IMR-90 (cell line): ENCODE measurements around the gene CLEC2A.

Source experiments
- CEBPB ChIP-seq: IDR thresholded peaks from 2 replicates; pipeline ENCODE4 v1.6.1; 2012; ENCODE audit warnings: low read depth, low read length, improper control_type of control experiment
- CHD1 ChIP-seq: IDR thresholded peaks from 2 replicates; pipeline ENCODE4 v1.6.1; 2012; ENCODE audit warnings: low read depth, low read length, improper control_type of control experiment
- CTCF ChIP-seq: conservative IDR thresholded peaks from 2 replicates; pipeline ENCODE4 v1.5.1; 2012; ENCODE audit warnings: mild to moderate bottlenecking, low read depth, low read length, improper control_type of control experiment
- ELK1 ChIP-seq: fragments of 150-350 bp; IDR thresholded peaks from 2 replicates; pipeline ENCODE4 v1.6.1; 2016; ENCODE audit warnings: low read depth, mild to moderate bottlenecking, low read length, moderate library complexity, borderline replicate concordance
- FOS ChIP-seq: fragments of 150-350 bp; IDR thresholded peaks from 2 replicates; pipeline ENCODE4 v1.6.1; 2016; ENCODE audit warnings: low read depth, low read length
- POLR2A ChIP-seq: IDR thresholded peaks from 2 replicates; pipeline ENCODE4 v1.6.1; 2012; ENCODE audit warnings: mild to moderate bottlenecking, low read depth, low read length
- RAD21 ChIP-seq: IDR thresholded peaks from 2 replicates; pipeline ENCODE4 v1.6.1; 2012; ENCODE audit warnings: low read length, improper control_type of control experiment
- RFX5 ChIP-seq: IDR thresholded peaks from 2 replicates; pipeline ENCODE4 v1.8.0; 2012; ENCODE audit warnings: low read depth, mild to moderate bottlenecking, low read length, moderate library complexity
- USF2 ChIP-seq: fragments of 150-350 bp; IDR thresholded peaks from 2 replicates; pipeline ENCODE4 v1.6.1; 2017; ENCODE audit warnings: mild to moderate bottlenecking, antibody characterized with exemption, low read length, low read depth

GRCh38 chr12:9940375-9940774 is 8.2 kb upstream of the CLEC2A start:
- TF ChIP-seq CTCF (peak; percentile 42), CHD1 (no peak), POLR2A (no peak), USF2 (no peak), RFX5 (no peak), CEBPB (no peak), ELK1 (no peak), RAD21 (0 out of 2 replicates have a peak, but pooled peaks have one; percentile 6), FOS (no peak)
